Fibroblast of pulmonary artery (primary cell): ENCODE measurements around the gene GPRC5B.

Experiments
- DNase-seq: peaks from one replicate; pipeline ENCODE4 v3.0.0-alpha.2; 2010; ENCODE audit warnings: low read depth
- H3K4me3 ChIP-seq: replicated peaks from 2 replicates; pipeline ENCODE4 v1.5.1; 2011; ENCODE audit warnings: low read depth, mild to moderate bottlenecking, control low read depth, low read length, moderate library complexity
- TF ChIP-seq, protein P1 (sequence below): IDR thresholded peaks from 2 replicates; pipeline ENCODE4 v1.5.1; 2011; ENCODE audit warnings: mild to moderate bottlenecking, control low read depth, low read length, inconsistent platforms; ENCODE audit errors: missing control alignments

Gene GPRC5B

DNA sequence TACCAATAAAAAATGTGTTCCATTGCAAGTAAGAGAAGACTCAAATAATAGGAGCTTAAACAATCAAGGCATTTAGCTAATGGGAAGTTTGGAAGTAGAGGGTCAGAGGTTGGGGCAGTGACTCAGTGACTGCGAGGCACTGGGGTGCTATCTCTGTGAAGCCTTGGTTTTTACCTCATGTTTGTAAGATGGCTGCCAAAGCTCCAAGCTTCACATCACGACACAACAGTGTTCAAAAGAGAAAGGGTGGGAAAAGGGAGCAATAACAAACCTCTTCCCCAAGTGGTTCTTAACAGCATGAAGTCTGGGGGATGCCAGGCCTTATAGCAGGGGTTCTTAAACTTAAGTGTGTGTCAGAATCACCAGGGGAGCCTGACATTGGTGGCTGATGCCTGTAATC is 26.6 kb upstream of the GPRC5B start:
- TF ChIP-seq, protein P1, sequence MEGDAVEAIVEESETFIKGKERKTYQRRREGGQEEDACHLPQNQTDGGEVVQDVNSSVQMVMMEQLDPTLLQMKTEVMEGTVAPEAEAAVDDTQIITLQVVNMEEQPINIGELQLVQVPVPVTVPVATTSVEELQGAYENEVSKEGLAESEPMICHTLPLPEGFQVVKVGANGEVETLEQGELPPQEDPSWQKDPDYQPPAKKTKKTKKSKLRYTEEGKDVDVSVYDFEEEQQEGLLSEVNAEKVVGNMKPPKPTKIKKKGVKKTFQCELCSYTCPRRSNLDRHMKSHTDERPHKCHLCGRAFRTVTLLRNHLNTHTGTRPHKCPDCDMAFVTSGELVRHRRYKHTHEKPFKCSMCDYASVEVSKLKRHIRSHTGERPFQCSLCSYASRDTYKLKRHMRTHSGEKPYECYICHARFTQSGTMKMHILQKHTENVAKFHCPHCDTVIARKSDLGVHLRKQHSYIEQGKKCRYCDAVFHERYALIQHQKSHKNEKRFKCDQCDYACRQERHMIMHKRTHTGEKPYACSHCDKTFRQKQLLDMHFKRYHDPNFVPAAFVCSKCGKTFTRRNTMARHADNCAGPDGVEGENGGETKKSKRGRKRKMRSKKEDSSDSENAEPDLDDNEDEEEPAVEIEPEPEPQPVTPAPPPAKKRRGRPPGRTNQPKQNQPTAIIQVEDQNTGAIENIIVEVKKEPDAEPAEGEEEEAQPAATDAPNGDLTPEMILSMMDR: no peak
- no peak for DNase-seq

DNA sequence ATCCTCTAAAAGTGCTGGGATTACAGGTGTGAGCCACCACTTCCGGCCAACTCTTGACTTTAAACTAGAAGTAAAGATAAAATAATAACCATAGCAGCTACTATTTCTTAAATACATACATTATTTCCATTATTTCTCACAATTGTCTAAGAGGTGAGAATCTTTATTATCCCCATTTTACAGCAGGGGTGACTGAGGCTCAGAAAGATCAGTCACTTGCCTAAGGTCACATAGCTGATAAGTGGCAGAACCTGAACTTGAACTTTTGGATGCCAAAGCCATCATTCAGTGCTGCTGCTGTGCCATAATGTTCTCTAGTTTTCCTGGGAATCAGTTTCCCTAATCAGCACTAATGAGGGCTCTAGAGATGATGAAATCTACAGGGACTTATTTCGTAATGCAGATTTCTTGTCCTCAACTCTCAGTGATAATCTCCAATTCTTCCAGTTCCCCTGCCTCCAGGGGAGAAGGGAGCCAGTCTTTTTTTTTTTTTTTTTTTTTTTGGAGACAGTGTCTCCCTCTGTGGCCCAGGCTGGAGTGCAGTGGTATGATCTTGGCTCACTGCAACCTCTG is 25.2 kb upstream of the GPRC5B start:
- no peak overlapping the region for H3K4me3 ChIP-seq
- TF ChIP-seq, protein P1: no peak

More for the DNA sequence above, 26.6 kb upstream of the GPRC5B start:
- no peak overlapping the region for H3K4me3 ChIP-seq

DNA sequence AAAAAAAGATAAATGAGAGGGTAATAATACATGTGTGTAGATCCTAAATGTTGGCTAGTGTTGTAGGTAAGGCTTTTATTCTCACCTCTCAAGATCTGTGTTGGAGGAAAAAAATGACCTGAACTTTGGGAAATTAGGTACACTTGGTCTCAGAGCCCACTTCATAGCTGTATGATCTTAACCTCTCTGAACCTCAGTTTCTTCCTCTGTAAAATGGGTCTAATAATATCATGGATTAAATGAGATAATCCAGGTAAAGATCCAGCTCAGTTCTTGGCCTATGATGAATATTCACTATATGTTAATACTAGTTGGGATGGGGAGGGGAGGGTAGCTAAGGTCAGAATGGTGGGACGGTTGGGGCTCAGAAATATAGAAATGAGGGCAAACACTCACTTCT is 24.3 kb upstream of the GPRC5B start:
- TF ChIP-seq, protein P1: no peak
- no peak for DNase-seq
- no peak overlapping the region for H3K4me3 ChIP-seq

More for the DNA sequence above, 25.2 kb upstream of the GPRC5B start:
- DNase-seq: no peak

DNA sequence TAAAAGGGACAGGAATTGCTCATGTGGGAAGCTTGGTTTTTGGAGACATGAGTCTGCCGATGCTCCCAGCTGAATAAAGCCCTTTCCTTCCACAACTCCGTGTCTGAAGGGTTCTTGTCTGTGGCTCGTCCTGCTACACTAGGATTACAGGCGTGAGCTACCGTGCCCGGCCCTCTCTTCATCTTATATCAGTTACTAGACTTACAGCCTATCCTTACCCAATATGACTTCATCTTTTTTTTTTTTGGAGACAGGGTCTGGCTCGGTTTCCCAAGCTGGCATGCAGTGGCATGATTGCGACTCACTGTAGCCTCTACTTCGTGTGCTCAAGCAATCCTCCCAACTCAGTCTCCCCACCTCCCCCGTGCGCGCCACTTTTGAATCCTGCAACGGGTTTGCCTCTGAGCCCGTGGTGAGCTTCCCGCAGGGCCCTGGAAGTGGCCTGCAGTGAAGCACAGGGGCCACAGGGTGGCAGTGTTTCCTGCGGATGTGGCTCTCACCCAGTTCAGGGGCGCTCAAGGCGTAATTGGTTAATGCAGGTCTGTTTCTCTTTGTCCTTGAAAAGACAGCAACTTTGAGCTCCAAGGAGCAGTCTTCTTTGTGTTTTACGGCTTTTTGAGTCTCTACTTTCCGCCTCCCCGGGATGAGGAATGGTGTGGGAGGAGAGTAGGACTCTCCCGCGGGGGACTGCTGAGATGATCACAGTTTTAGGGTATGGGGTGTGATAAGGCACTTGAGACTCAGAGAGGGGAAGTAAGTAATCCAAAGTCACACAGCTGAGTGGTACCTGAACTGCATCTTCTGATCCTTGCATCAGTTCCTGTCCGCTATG is 22.7 kb upstream of the GPRC5B start:
- peak; percentile 79 for DNase-seq
- no peak overlapping the region for H3K4me3 ChIP-seq
- TF ChIP-seq, protein P1: peak; percentile 99

DNA sequence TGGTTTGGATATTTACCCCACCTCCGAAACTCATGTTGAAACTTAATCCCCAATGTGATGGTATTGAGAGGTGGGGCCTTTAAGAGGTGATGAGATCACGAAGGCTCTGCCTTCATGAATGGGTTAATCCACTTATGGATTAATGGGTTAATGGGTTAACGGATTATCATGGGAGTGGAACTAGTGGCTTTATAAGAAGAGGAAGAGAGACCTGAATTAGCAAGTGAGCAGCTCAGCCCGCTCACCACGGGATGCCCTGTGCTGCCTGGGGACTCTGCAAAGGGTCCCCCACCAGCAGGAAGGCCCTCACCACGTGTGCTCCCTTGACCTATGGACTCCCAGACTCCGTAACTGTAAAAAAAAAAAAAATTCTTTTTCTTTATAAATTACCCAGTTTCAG is 16.5 kb upstream of the GPRC5B start:
- no peak overlapping the region for H3K4me3 ChIP-seq
- TF ChIP-seq, protein P1: no peak
- DNase-seq: no peak

DNA sequence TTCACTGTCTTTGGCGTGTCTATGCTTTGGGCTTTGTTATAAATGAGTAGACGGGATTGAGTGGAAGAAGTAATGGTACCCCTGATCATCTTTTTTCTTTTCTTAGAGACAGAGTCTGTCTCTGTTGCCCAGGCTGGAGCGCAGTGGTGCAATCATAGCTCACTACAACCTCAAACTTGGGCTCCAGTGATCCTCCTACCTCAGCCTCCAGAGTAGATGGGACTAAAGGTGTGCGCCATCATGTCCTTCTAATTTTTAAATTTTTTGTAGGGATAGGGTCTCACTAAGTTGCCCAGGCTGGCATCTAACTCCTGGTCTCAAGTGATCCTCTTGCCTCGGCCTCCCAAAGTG is 14.9 kb upstream of the GPRC5B start:
- no peak for DNase-seq
- TF ChIP-seq, protein P1: no peak

More for the DNA sequence above, 14.9 kb upstream of the GPRC5B start:
- no peak overlapping the region for H3K4me3 ChIP-seq
